ENCODE data around the gene TBCD. TPM values are rescaled to one million over a fixed set of nuclear protein-coding genes. Genes with fewer than 3 reads are reported as not detected.

The TBCD gene
- total and polyA plus RNA-seq, 9 of the 15 experiments (the other 6 are each of a cell fraction or from before 2014, with no cell fraction given): 8.9 to 98.5 (median 28.0) TPM

GRCh38 chr17:82926716-82927115, 174.9 kb downstream of the TBCD start:
- no TSS peak for BruUV-seq (replicated peaks)
- Histone ChIP-seq H3K4me3 (no peak overlapping the region), H2AFZ (ENCODE audit: low read depth, low read length) (no peak overlapping the region), H3K9me1 (ENCODE audit: control insufficient read depth, insufficient read depth, low read length) (no peaks in the 10 kb centered on the region), H3K9ac (ENCODE audit: insufficient read depth in 1 of 2, low read depth in 2 of 2, low read length in 2 of 2) (no peak overlapping the region), H3K79me2 (ENCODE audit: control insufficient read depth, insufficient read depth, low read length) (no peaks in the 10 kb centered on the region), H3K4me1 (replicated peaks in 1 of 2; ENCODE audit: control insufficient read depth in 2 of 2, insufficient read depth in 2 of 2, low read length in 2 of 2) (peaks cover 0 to 9% of the 10 kb centered on the region in 2 experiments; a peak in 1 of 5 replicates), H4K20me1 (replicated peaks; ENCODE audit: control insufficient read depth, insufficient read depth, low read length) (no peaks in the 10 kb centered on the region), H3K4me2 (ENCODE audit: insufficient read depth, low read length) (no peak overlapping the region), H3K36me3 (ENCODE audit: control insufficient read depth, insufficient read depth, low read length) (peaks cover 79% of the 10 kb centered on the region; the same call in 2 of the 3 replicates), H3K27me3 (ENCODE audit: control insufficient read depth in 2 of 2, insufficient read depth in 2 of 2, low read length in 2 of 2) (no peaks in the 10 kb centered on the region), H3K27ac (ENCODE audit: extremely low read depth, low read depth, low read length) (no peak overlapping the region), H3K9me3 (replicated peaks; ENCODE audit: control insufficient read depth, insufficient read depth, low read depth, low read length) (no peaks in the 10 kb centered on the region)
- in situ Hi-C loops (cut with MboI) (no loop called here), intact Hi-C loops (cut with micrococcal nuclease) (no loop called here)
- no peak for FAIRE-seq
- POLR2A ChIA-PET: interaction anchor here (0.7 kb wide), 1 partner anchor 72 kb away, joined by 3 read pairs; no protein-coding TSS in a partner anchor
- CTCF ChIA-PET (ENCODE audit: low intra/inter-chr PET ratio): no interaction called here
- no peak for ATAC-seq
- no peak for DNase-seq (ENCODE audit: extremely low read depth in 1 of 4, low spot score in 3 of 4)
- no peak for TF ChIP-seq VEZF1 (CRISPR knock-in tag; IDR thresholded peaks at IDR 0.05)
- TF ChIP-seq ZNF239 (CRISPR knock-in tag; IDR thresholded peaks at IDR 0.05): no peak
- no peak for TF ChIP-seq ZSCAN29 (IDR thresholded peaks at IDR 0.05)
- TF ChIP-seq CAMTA2 (CRISPR knock-in tag; conservative IDR thresholded peaks at IDR 0.05): no peak
- no peak for TF ChIP-seq ELF2 (CRISPR knock-in tag; IDR thresholded peaks at IDR 0.05)
- TF ChIP-seq MYBL2 (IDR thresholded peaks at IDR 0.05; ENCODE audit: low read depth): no peak
- no peak for TF ChIP-seq MYBL2 (CRISPR knock-in tag; IDR thresholded peaks at IDR 0.05; ENCODE audit: borderline replicate concordance)
- TF ChIP-seq ZNF561 (CRISPR knock-in tag; conservative IDR thresholded peaks at IDR 0.05): no peak
- no peak for TF ChIP-seq ZNF324 (CRISPR knock-in tag; IDR thresholded peaks at IDR 0.05)
- no peak for TF ChIP-seq GATA2 (CRISPR knock-in tag; IDR thresholded peaks at IDR 0.05)
- TF ChIP-seq L3MBTL2 (IDR thresholded peaks at IDR 0.05): no peak
- TF ChIP-seq, protein P1, sequence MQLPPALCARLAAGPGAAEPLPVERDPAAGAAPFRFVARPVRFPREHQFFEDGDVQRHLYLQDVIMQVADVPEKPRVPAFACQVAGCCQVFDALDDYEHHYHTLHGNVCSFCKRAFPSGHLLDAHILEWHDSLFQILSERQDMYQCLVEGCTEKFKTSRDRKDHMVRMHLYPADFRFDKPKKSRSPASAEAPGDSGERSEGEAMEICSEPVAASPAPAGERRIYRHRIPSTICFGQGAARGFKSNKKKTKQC (CRISPR knock-in tag; IDR thresholded peaks at IDR 0.05): no peak
- no peak for TF ChIP-seq MAFK (IDR thresholded peaks at IDR 0.05; ENCODE audit: low read length)
- no peak for TF ChIP-seq ZNF354B (CRISPR knock-in tag; IDR thresholded peaks at IDR 0.05)
- no peak for TF ChIP-seq ESRRB (CRISPR knock-in tag; IDR thresholded peaks at IDR 0.05; ENCODE audit: borderline replicate concordance)
- no peak for TF ChIP-seq HMBOX1 (IDR thresholded peaks at IDR 0.05)
- TF ChIP-seq ZNF184 (CRISPR knock-in tag; IDR thresholded peaks at IDR 0.05): no peak
- TF ChIP-seq, protein P2, sequence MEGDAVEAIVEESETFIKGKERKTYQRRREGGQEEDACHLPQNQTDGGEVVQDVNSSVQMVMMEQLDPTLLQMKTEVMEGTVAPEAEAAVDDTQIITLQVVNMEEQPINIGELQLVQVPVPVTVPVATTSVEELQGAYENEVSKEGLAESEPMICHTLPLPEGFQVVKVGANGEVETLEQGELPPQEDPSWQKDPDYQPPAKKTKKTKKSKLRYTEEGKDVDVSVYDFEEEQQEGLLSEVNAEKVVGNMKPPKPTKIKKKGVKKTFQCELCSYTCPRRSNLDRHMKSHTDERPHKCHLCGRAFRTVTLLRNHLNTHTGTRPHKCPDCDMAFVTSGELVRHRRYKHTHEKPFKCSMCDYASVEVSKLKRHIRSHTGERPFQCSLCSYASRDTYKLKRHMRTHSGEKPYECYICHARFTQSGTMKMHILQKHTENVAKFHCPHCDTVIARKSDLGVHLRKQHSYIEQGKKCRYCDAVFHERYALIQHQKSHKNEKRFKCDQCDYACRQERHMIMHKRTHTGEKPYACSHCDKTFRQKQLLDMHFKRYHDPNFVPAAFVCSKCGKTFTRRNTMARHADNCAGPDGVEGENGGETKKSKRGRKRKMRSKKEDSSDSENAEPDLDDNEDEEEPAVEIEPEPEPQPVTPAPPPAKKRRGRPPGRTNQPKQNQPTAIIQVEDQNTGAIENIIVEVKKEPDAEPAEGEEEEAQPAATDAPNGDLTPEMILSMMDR (IDR thresholded peaks at IDR 0.05 in 2 of 3, conservative IDR thresholded peaks at IDR 0.05 in 1 of 3; ENCODE audit: insufficient read depth in 2 of 3, low read depth in 1 of 3, low read length in 3 of 3): no peak
- WGBS (ENCODE audit: insufficient coverage, low coverage, missing lambda C conversion rate): 91% methylated on average over 12 of the region's 18 CpGs
